NCI-H446 (cell line): ENCODE measurements around the gene TRAF1.

Source experiments
- DNase-seq, 2 experiments: peaks; one replicate each; lab custom pipeline; 2025; lab: John Stamatoyannopoulos, UW

The TRAF1 gene

GRCh38 chr9:120870206-120870605, 56.4 kb downstream of the TRAF1 start:
- DNase-seq, result no peak

DNA sequence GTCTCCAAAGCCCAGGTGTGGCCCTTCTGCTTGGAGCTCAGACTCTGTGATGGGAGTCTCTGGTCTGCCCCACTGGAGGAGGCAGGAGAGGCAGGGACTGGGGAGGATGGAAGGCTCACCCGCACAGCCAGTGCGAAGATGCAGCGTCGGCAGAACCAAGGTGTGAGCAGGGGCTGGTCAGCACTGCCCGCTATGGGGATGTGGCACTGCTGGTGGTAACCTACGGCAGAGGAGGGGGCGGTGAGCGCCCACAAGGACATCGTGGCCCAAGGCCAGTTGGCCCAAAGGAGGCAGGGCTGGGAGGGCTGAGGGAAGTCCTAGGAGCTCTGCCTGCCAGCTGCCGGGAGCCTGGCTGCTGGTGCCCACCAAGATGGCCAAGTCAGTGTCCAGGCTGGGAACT, 56.9 kb downstream of the TRAF1 start:
- DNase-seq, result no peak

- DNase-seq, result no peak
Observed at GRCh38 chr9:120869360-120869687, 57.3 kb downstream of the TRAF1 start.

- no peak for DNase-seq
Observed at GRCh38 chr9:120868676-120869359, 57.8 kb downstream of the TRAF1 start.

DNA sequence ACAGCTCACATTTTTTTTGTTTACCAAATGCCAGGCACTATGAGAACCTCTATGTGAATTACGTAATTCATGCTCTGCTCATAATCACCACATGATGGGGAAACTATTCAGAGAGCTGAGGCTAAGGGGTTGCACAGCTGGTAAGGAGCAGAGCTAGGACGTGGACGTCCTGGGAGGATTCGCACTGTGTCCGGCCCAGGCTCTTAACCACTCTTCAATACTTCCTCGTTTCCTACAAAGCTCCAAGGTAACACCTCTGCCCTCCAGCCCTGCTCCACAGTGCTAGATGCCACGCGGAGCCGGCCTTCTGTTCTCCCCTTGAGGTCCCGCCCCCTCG, 58.3 kb downstream of the TRAF1 start:
- no peak for DNase-seq

DNA sequence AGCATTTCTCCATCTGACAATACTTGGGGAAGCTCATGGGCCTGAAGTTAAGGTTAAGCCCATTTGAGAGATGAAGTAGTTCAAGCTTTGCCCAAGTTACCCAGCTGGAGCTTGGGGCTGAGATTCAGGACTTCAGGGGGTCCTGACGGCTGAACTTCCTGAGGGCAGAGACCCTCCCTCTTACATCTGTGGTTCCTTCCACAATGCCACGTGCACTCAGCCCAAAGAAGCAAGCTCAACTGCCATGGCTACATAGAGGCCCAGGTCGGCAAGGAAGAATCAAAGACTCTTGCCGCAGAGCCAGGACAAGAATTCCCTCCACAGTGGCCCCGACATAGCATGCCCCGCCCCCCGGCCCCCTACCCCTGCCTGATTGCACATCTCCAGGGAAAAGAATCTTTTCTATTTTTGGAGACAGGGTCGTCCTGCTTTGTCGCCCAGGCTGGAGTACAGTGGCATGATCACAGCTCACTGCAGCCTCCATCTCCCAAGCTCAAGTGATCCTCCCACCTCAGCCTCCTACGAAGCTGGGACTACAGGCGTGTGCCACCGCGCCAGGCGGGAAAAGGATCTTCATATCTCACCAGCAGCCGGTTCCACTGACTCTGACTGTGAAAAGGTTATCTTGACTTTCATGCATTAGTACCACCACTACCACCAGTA, 58.8 kb downstream of the TRAF1 start:
- DNase-seq, result no peak

- no peak for DNase-seq
Observed at GRCh38 chr9:120866651-120867050, 59.9 kb downstream of the TRAF1 start.

DNA sequence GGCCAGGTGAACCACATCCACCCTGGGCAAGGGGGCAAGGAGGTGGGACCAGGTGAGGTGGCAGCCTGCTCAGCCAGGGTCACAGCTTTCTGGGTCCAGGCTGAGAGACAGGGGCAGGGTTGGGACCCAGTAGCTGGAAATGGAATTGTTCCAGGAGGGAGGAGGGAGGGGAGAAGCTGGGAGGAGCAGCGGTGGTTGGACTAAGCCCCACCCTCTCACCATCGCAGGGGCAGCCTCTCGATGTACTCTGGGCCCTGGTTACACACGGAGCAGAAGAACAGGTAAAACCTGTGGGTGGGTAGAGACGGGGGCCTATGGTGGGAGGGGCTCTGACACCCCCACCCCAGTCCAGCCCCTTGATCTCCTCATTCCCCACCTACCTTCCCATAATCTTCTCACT, 60.8 kb downstream of the TRAF1 start:
- DNase-seq, result no peak

DNA sequence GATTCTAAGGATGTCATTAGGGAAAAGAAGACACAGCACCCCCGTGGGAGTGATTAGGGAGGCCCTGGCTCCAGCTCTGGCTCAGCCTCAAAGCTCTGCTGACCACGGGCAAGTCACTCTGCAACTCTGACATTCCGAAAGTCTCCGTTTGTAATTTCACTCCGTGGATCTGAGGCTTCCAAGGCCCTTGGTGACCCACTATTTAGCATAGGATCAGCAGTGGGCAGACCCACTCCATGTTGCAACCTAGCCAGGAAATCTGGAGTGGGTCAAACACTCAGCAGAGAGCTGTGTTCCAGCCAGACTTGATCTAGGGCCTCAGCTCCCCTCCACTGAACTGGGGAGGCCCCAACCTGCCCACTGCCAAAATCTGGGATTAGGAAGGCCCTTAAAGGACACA, 61.4 kb downstream of the TRAF1 start:
- DNase-seq, result no peak

- no peak for DNase-seq
Observed at GRCh38 chr9:120864719-120865118, 61.9 kb downstream of the TRAF1 start.

DNA sequence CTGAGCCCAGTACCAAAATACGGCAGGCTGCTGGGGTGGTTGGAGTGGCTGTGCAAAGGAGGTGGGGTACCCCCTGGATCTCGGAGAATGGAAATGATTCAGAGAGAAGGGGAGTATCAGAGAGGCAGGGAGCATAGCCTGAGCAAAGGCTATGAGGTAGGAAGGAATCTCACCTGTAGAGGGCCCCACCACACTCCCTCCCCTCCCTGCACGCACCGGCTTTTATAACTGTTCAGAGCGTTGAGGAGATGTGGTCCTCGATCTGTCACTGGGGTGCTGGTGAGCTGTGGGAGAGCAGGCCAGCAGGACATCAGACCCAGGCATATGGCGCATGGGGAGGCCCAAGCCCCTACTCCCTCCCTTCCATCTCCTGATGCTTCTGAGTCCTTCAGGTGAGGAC, 62.8 kb downstream of the TRAF1 start:
- no peak for DNase-seq

GRCh38 chr9:120862452-120862851, 64.1 kb downstream of the TRAF1 start:
- DNase-seq, result no peak

GRCh38 chr9:120861935-120862334, 64.7 kb downstream of the TRAF1 start:
- no peak for DNase-seq

- no peak for DNase-seq
Observed at GRCh38 chr9:120860083-120860482, 66.5 kb downstream of the TRAF1 start.

DNA sequence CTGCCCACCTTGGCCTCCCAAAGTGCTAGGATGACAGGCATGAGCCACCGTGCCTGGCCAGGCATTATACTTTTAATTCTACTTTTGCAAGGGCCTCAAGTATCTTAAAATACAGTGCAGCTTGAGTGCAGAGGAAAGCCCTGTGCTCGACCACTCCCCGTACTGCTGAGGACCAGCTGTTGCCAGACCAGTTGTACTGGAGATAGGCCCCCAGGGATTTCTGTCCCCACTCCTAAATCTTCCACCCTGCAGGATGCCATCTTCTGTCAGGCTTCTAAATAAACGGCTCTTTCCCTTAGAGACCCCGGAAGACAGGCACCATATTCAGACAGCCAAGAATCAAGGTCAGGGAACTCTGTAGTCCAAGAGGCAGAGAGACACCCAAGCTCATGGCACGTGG, 67.2 kb downstream of the TRAF1 start:
- DNase-seq, result no peak

DNA sequence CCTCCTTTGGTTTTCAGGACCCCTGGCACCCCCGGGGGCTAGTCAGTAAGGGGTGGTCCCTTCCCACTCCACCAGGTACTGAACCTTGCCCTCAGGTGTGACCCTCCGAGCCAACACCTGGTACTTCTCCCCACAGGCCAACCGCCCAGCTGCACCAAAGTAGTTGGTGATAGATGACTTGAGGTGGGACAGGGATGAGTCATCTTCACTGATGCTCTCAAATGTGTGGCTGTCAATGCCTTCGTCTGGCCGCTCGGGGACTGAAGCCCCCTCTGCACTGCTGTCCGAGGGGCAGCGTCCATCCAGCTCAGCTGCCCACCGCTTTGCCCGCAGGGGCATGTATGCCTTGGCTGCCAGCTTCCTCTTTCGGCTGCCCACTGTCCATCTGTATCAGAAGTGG, 68.7 kb downstream of the TRAF1 start:
- DNase-seq, result no peak

DNA sequence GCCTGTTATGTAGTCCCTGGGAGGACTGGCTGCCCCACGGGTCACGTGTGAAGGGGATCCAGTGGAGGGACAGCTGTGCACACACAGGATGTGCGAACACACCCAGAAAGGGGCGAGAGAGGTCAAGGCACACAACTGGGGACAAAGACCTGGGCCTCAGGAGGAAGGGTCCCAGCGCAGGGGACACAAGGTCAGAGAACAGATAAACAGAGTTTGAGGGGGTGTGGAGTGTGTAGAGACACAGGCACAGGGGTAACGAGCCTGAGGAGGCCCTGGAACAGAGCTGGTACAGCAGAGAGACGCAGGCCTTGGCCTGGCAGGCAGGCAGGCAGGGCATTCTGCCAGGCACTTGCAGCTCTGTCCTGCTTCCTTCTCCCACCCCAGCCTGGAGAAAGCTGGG, 69.1 kb downstream of the TRAF1 start:
- peak in 1 of 2 experiments; percentile 36 for DNase-seq

- peak; percentile 68 to 83 for DNase-seq
Observed at GRCh38 chr9:120856700-120857099, 69.9 kb downstream of the TRAF1 start.

DNA sequence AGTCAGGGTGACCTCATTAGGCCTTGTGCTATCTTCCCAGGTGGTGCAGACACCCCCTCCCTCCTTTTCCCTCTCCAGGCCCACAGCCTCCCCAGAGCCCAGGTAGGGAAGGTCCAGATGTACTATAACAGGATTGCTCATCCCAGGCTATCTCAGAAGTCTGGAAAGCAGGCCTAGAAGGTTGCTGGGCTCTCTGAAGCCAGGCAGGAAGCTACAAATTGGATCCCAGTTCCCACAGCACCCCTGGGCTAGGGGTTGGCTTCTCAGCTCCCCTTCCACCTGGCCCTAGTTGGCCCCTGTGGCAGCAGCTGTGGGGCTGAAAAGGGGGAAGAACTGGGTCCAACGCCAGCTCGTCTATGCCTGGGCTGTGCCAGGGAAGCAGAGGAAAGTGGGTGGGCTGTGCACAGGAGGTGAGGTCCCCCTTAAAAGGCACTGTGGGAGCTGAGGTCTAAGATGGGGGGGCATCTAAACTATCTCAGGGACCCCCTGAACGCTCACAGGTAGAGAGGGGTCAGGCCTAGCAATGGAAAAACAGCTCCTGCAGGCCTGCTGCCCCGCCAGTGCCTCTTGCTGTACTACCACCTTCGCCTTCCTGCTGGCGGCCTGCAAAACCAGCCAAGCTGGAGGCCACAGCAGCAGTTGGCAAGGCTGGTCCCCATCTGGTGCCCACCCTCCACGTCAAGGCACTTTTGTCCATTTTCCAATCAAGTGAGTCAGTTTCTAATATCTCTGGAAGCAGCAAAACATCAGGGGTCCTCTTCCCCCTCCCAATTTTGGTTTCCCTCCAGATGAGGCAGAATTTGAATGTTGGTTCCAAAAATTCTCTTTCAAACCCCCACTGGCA, 70.5 kb downstream of the TRAF1 start:
- DNase-seq, result peak; percentile 71 to 91

DNA sequence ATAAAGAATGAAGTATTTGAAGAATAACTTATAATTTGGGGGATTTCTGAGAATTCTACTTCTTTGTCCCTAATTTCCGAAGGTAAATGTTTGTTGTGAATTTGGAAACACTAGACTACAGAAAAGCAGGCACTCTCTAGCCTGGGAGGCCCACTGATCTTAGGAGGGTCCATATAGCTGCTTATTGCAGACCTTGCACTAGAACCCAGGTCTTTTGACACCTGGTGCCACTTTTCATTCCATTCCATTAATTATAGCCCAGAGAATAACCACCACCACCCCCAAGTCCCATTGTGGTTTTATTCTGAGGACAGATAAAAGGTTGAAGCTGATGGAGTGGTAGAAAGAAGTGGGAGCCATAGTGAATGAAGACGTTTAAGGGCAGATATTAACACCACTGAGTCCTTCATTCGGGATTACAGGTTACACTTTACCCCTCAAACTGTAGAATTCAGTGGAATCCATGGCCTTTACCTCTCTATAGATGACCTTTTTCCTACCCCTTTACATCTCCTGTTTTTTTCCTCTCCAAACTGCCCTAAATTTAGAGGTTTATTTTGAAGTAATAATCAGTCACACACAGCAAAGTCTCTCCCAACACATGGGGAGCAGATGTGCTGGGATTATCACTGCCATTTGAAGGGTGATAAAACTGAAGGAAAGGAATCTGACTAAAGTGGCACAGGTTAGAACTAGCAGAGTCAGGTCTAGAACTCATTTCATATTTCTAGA, 71.8 kb downstream of the TRAF1 start:
- DNase-seq, result no peak

GRCh38 chr9:120853198-120853597, 73.4 kb downstream of the TRAF1 start:
- no peak for DNase-seq
